Activated naive CD8-positive, alpha-beta T cell treated with anti-CD3 and anti-CD28 coated beads, Interleukin-2, amount 50 U/mL, for 16 hours (primary cell): ENCODE measurements around the gene RBPJ.
"Not testable (repeated sequence)": the region's sequence is repeated elsewhere in the genome, so short reads cannot be mapped to it uniquely, and the experiment has no call there.

Experiments used
- DNase-seq: peaks from one replicate; pipeline ENCODE4 v3.0.0-alpha.2; 2020; ENCODE audit warnings: low read depth, low spot score

RBPJ gene

GRCh38 chr4:26302031-26302899 is 18.5 kb upstream of the RBPJ start:
- no peak for DNase-seq

GRCh38 chr4:26303008-26303407 is 17.8 kb upstream of the RBPJ start:
- DNase-seq = no peak

- no peak for DNase-seq
Observed at GRCh38 chr4:26307037-26307800, 13.6 kb upstream of the RBPJ start.

- DNase-seq = no peak
Observed at GRCh38 chr4:26308568-26308967, 12.2 kb upstream of the RBPJ start.

GRCh38 chr4:26310264-26310663 is 10.6 kb upstream of the RBPJ start:
- DNase-seq = no peak

- DNase-seq = no peak
Observed at GRCh38 chr4:26311633-26312032, 9.2 kb upstream of the RBPJ start.

GRCh38 chr4:26315316-26315932 is 5.4 kb upstream of the RBPJ start:
- DNase-seq = not testable (repeated sequence)

- no peak for DNase-seq
Observed at GRCh38 chr4:26317766-26318165, 3.0 kb upstream of the RBPJ start.

GRCh38 chr4:26319467-26319948 is 1.3 kb upstream of the RBPJ start:
- peak; percentile 94 for DNase-seq

- DNase-seq = peak; percentile 24
Observed at GRCh38 chr4:26319949-26320537, 771 bp upstream of the RBPJ start.

- DNase-seq = no peak
Observed at GRCh38 chr4:26321373-26322221, 783 bp downstream of the RBPJ start.

- DNase-seq = no peak
Observed at GRCh38 chr4:26322346-26322745, 1.5 kb downstream of the RBPJ start.

- DNase-seq = no peak
Observed at GRCh38 chr4:26323821-26324220, 3.0 kb downstream of the RBPJ start.

GRCh38 chr4:26325191-26325590 is 4.4 kb downstream of the RBPJ start:
- no peak for DNase-seq

- no peak for DNase-seq
Observed at GRCh38 chr4:26326791-26327190, 6.0 kb downstream of the RBPJ start.

- no peak for DNase-seq
Observed at GRCh38 chr4:26330186-26330787, 9.5 kb downstream of the RBPJ start.

GRCh38 chr4:26330946-26331345 is 10.1 kb downstream of the RBPJ start:
- no peak for DNase-seq

GRCh38 chr4:26331380-26331950 is 10.7 kb downstream of the RBPJ start:
- DNase-seq = no peak

GRCh38 chr4:26334366-26334765 is 13.6 kb downstream of the RBPJ start:
- no peak for DNase-seq

GRCh38 chr4:26337612-26338011 is 16.8 kb downstream of the RBPJ start:
- no peak for DNase-seq
